Retinal pigment epithelial cell (primary cell): ENCODE results near the gene IFI30.

Experiments used
- DNase-seq: peaks from one replicate; pipeline ENCODE4 v3.0.0-alpha.2; 2010; ENCODE audit warnings: low read depth
- H3K4me3 ChIP-seq: 2 replicates; pipeline ENCODE4 v1.5.1; 2011; ENCODE audit warnings: mild to moderate bottlenecking, low read length, control low read depth, moderate library complexity
- TF ChIP-seq, protein P1 (sequence below): conservative IDR thresholded peaks from 2 replicates; pipeline ENCODE4 v1.5.1; 2011; ENCODE audit warnings: low read depth, low read length, control low read depth, inconsistent platforms

IFI30 gene

DNA sequence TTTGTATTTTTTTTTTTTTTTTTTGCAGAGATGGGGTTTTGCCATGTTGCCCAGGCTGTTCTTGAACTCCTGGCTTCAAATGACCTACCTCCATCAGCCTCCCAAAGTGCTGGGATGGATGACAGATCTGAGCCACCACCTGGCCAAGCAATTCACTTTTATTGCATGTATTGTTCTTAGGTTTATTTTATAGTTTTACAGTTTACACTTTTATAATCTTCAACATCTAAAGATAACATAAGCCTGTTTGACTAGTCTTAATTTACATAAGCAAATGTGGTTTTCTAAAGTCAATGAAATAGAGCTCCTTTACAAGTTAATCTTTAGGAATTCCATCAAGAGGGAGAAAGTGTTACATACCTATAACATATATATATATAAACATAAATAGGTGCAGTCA is 9.9 kb downstream of the IFI30 start:
- TF ChIP-seq, protein P1, sequence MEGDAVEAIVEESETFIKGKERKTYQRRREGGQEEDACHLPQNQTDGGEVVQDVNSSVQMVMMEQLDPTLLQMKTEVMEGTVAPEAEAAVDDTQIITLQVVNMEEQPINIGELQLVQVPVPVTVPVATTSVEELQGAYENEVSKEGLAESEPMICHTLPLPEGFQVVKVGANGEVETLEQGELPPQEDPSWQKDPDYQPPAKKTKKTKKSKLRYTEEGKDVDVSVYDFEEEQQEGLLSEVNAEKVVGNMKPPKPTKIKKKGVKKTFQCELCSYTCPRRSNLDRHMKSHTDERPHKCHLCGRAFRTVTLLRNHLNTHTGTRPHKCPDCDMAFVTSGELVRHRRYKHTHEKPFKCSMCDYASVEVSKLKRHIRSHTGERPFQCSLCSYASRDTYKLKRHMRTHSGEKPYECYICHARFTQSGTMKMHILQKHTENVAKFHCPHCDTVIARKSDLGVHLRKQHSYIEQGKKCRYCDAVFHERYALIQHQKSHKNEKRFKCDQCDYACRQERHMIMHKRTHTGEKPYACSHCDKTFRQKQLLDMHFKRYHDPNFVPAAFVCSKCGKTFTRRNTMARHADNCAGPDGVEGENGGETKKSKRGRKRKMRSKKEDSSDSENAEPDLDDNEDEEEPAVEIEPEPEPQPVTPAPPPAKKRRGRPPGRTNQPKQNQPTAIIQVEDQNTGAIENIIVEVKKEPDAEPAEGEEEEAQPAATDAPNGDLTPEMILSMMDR: no peak
- DNase-seq: no peak
- H3K4me3 ChIP-seq: no peak overlapping the region

DNA sequence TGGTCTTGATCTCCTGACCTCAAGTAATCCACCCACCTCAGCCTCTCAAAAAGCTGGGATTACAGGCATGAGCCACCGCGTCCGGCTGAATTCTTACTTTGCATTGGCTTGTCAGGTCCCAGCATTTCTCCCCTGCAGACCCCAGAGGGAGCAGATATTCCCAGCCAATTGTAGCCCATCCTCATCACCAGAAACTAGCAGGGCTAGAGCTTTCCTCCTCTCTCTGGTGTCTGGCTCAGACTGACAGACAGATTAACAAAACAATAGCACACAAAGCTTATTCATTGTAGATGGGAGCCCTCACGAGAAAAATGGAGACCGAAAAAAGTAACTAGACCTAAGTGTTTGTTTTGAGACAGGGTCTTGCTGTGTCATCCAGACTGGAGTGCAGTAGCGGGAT is 11.9 kb downstream of the IFI30 start:
- TF ChIP-seq, protein P1: no peak
- DNase-seq: no peak
- H3K4me3 ChIP-seq: no peak overlapping the region

DNA sequence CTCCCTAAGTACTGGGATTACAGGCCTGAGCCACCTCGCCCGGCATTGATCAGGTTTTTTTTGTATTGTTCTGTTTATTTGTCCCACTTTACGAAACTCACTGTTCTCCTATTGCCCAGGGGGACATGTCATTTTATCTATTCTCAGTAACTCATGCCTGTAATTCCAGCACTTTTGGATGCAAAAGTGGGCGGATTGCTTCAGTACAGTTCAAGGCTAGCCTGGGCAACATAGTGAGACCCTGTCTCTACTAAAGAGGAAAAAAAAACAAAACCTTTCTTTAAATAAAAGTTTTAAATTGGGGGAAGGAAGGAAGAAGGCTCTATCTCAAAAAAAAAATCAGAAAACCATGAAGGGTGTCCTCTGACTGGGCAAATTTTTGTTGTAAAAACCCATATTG is 16.7 kb downstream of the IFI30 start:
- no peak overlapping the region for H3K4me3 ChIP-seq
- TF ChIP-seq, protein P1: no peak
- no peak for DNase-seq

DNA sequence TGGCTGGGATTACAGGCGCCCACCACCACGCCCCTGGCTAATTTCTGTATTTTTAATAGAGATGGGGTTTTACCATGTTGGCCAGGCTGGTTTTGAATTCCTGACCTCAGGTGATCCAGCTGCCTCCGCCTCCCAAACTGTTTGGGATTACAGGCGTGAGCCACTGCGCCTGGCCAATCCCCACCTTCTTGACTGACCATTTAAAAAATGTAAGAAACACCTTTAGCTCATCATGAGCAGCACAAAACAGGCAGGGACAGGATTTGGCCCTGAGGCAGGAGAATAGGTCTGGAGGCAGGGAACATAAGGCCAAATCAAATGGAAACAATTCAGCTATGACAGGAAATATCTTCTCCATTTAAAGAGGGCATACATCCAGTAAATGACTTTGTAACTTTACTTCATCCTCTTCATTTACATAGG is 18.0 kb downstream of the IFI30 start:
- H3K4me3 ChIP-seq: peak overlapping the region; percentile 59
- no peak for DNase-seq
- TF ChIP-seq, protein P1: no peak

DNA sequence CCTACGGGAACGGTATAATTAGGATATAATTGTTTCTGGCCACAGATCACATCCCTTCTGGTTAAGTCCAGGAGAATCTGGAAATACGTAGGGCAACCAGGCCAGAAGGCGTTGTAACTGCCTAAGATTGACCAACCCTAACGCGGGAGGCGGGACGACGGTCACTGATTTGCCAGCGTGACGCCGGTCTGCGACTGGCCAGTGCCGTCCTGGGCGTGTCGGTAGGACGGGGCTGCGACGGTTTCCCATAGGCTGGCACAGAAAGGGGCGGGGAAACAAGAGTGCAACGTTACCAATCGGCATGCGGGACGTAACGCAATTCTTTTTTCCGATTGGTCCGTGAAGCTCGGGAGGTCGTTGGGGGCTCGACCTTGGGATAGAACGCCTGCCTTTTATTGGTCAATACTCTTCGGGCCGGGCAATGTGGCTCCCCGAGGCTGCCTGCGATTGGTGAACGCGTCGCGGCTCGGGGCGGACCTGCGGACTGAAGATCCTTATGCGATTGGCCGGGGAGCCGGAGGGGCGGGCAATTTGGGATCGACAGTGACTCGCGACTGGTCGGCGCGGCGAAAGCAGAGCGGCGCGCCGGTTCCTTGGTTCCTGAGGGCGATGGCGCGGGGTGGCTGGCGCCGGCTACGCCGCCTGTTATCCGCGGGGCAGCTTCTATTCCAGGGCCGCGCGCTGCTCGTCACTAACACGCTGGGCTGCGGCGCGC is 19.2 kb downstream of the IFI30 start, which contains the start of gene MPV17L2:
Gene MPV17L2, plus strand, starts transcription at position 546 of the 715 bp plus-strand sequence. Its CDS starts 64 bp downstream, at position 610.
- TF ChIP-seq, protein P1: no peak
- DNase-seq: peak; percentile 100
- H3K4me3 ChIP-seq: peak within 1 kb of the TSS; percentile 85

DNA sequence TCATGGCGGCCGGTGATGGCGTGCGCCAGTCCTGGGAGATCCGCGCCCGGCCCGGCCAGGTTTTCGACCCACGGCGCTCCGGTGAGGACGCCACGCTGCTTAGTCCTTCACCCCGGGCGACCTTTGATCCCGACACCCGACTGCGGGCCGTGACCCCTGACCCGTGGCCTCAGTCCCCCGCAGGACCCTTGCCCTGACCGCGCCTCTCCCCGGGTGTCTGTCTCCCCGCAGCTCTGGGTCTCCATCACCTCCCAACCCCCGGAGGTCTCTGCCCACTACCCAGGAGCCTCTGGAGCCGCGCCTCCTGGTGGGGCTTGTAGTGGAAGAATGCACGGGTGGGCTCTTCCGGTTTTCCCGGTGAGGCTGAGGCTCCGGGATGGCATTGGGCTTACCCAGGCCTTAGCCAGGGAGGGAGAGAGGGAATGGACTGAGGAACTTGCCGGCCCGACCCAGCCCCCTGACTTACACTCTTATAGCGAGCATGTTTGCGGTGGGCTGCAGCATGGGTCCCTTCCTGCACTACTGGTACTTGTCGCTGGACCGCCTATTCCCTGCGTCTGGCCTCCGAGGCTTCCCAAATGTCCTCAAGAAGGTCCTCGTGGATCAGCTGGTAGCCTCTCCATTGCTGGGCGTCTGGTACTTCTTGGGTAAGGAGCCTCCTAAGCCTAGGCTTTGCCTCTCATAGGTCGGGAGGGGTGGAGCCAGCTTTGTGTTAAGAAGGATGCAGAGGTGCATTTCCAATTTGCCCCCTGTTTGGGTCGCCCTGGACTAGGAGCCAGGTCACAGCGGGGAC is 20.0 kb downstream of the IFI30 start:
- TF ChIP-seq, protein P1: no peak
- peak overlapping the region; percentile 85 for H3K4me3 ChIP-seq
- no peak for DNase-seq
